GM12892 (cell line): Measurements from ENCODE around the gene KCNMA1.

Experiments used
- POLR2A ChIP-seq: IDR thresholded peaks from 2 replicates; pipeline ENCODE4 v1.6.1; 2011; ENCODE audit warnings: low read depth, low read length, control low read depth
- POLR2AphosphoS5 ChIP-seq: IDR thresholded peaks from 2 replicates; pipeline ENCODE4 v1.6.1; 2011; ENCODE audit warnings: low read depth, low read length, control low read depth

- TF ChIP-seq POLR2A (no peak), POLR2AphosphoS5 (no peak)
These were observed 759.1 kb downstream of the KCNMA1 start for GRCh38 chr10:76878514-76878913.
